Fibroblast of lung (primary cell): ENCODE measurements around the gene ZNF133.

ENCODE experiments used
- CTCF ChIP-seq, 2 donors: IDR thresholded peaks in 1 of 2; conservative IDR thresholded peaks in 1 of 2; 1 replicate in 1 of 2; 2 replicates in 1 of 2; pipeline ENCODE4 v1.5.1; 2011 to 2012; ENCODE audit warnings: low read length in 2 of 2, control low read depth in 1 of 2, inconsistent platforms in 1 of 2, low read depth in 1 of 2, mild to moderate bottlenecking in 1 of 2
- EZH2 ChIP-seq: IDR thresholded peaks from 2 replicates; pipeline ENCODE4 v1.5.1; 2012; ENCODE audit warnings: low read length, control low read depth, mild to moderate bottlenecking; ENCODE audit errors: missing control alignments

- no peak for TF ChIP-seq CTCF (conservative IDR thresholded peaks at IDR 0.05 in 1 of 2, IDR thresholded peaks at IDR 0.05 in 1 of 2; ENCODE audit: low read depth in 1 of 2, low read length in 2 of 2)
- no peak for TF ChIP-seq EZH2
Measured at GRCh38 chr20:18326990-18327389, 38.7 kb downstream of the ZNF133 start.
